ENCODE measurements around the gene JAG1. TPM values are rescaled to one million over a fixed set of nuclear protein-coding genes. Genes with fewer than 3 reads are reported as not detected.

The JAG1 gene
- total RNA-seq, 1 donor from 2014 or later: 278 TPM

- Histone ChIP-seq H3K4me3 (ENCODE audit: insufficient read depth, low read depth, low read length) (peak overlapping the region; percentile 37), H3K36me3 (ENCODE audit: insufficient read depth, low read length) (no peaks in the 10 kb centered on the region), H3K4me2 (ENCODE audit: low read length) (peak overlapping the region; percentile 72), H2AFZ (ENCODE audit: low read depth, low read length) (peak overlapping the region; percentile 6), H3K4me1 (ENCODE audit: insufficient read depth, low read length) (peaks cover 27% of the 10 kb centered on the region), H3K27me3 (ENCODE audit: insufficient read depth, low read length) (no peaks in the 10 kb centered on the region), H3K9me3 (ENCODE audit: insufficient read depth, low read depth, low read length) (no peaks in the 10 kb centered on the region), H3K27ac (ENCODE audit: low read depth, low read length) (peak overlapping the region; percentile 67), H3K9ac (ENCODE audit: low read length) (peak overlapping the region; percentile 63), H4K20me1 (ENCODE audit: insufficient read depth, low read length) (no peaks in the 10 kb centered on the region), H3K79me2 (ENCODE audit: insufficient read depth, low read length) (no peaks in the 10 kb centered on the region)
- H3K27me3 Mint-ChIP-seq (ENCODE audit: low read depth, unreplicated experiment): no peaks in the 10 kb centered on the region
- FAIRE-seq (peak; percentile 77), DNase-seq (ENCODE audit: low read depth) (peak; percentile 89)
- H3K4me1 Mint-ChIP-seq (ENCODE audit: low read depth, unreplicated experiment): peaks cover 41% of the 10 kb centered on the region
- no peak for TF ChIP-seq CTCF (IDR thresholded peaks at IDR 0.05; ENCODE audit: insufficient read depth, low read depth, low read length)
- no peak for TF ChIP-seq EZH2 (IDR thresholded peaks at IDR 0.05; ENCODE audit: insufficient read depth, low read length)
- H3K4me3 Mint-ChIP-seq (ENCODE audit: unreplicated experiment): no peak overlapping the region
- H3K36me3 Mint-ChIP-seq (ENCODE audit: low read depth, unreplicated experiment): no peaks in the 10 kb centered on the region
- H3K9me3 Mint-ChIP-seq (ENCODE audit: unreplicated experiment): no peaks in the 10 kb centered on the region
- peak overlapping the region; percentile 92 for H3K27ac Mint-ChIP-seq (ENCODE audit: unreplicated experiment)
Observed at GRCh38 chr20:10622657-10623418, 51.0 kb downstream of the JAG1 start.

GRCh38 chr20:10621149-10621548 lies 52.6 kb downstream of the JAG1 start:
- no peaks in the 10 kb centered on the region for H4K20me1 ChIP-seq (ENCODE audit: insufficient read depth, low read length)
- no peak overlapping the region for H3K9ac ChIP-seq (ENCODE audit: low read length)
- TF ChIP-seq CTCF (IDR thresholded peaks at IDR 0.05; ENCODE audit: insufficient read depth, low read depth, low read length) (no peak), EZH2 (IDR thresholded peaks at IDR 0.05; ENCODE audit: insufficient read depth, low read length) (no peak)
- FAIRE-seq: no peak
- no peak overlapping the region for H3K4me2 ChIP-seq (ENCODE audit: low read length)
- peaks cover 40% of the 10 kb centered on the region for H3K4me1 Mint-ChIP-seq (ENCODE audit: low read depth, unreplicated experiment)
- peaks cover 27% of the 10 kb centered on the region for H3K4me1 ChIP-seq (ENCODE audit: insufficient read depth, low read length)
- DNase-seq (ENCODE audit: low read depth): no peak
- H3K27me3 Mint-ChIP-seq (ENCODE audit: low read depth, unreplicated experiment): no peaks in the 10 kb centered on the region
- H3K9me3 Mint-ChIP-seq (ENCODE audit: unreplicated experiment): no peaks in the 10 kb centered on the region
- H3K27me3 ChIP-seq (ENCODE audit: insufficient read depth, low read length): no peaks in the 10 kb centered on the region
- no peak overlapping the region for H3K4me3 ChIP-seq (ENCODE audit: insufficient read depth, low read depth, low read length)
- H2AFZ ChIP-seq (ENCODE audit: low read depth, low read length): no peak overlapping the region
- no peak overlapping the region for H3K4me3 Mint-ChIP-seq (ENCODE audit: unreplicated experiment)
- no peaks in the 10 kb centered on the region for H3K79me2 ChIP-seq (ENCODE audit: insufficient read depth, low read length)
- no peak overlapping the region for H3K27ac ChIP-seq (ENCODE audit: low read depth, low read length)
- H3K36me3 Mint-ChIP-seq (ENCODE audit: low read depth, unreplicated experiment): no peaks in the 10 kb centered on the region
- no peaks in the 10 kb centered on the region for H3K9me3 ChIP-seq (ENCODE audit: insufficient read depth, low read depth, low read length)
- H3K27ac Mint-ChIP-seq (ENCODE audit: unreplicated experiment): peak overlapping the region; percentile 78
- H3K36me3 ChIP-seq (ENCODE audit: insufficient read depth, low read length): no peaks in the 10 kb centered on the region

GRCh38 chr20:10619427-10619826 lies 54.4 kb downstream of the JAG1 start:
- Histone ChIP-seq H3K4me1 (ENCODE audit: insufficient read depth, low read length) (peaks cover 27% of the 10 kb centered on the region), H3K27ac (ENCODE audit: low read depth, low read length) (peak overlapping the region; percentile 73), H3K9ac (ENCODE audit: low read length) (peak overlapping the region; percentile 61), H3K4me3 (ENCODE audit: insufficient read depth, low read depth, low read length) (no peak overlapping the region), H3K36me3 (ENCODE audit: insufficient read depth, low read length) (no peaks in the 10 kb centered on the region), H3K4me2 (ENCODE audit: low read length) (peak overlapping the region; percentile 30), H3K9me3 (ENCODE audit: insufficient read depth, low read depth, low read length) (no peaks in the 10 kb centered on the region), H3K79me2 (ENCODE audit: insufficient read depth, low read length) (no peaks in the 10 kb centered on the region), H2AFZ (ENCODE audit: low read depth, low read length) (peak overlapping the region; percentile 0), H3K27me3 (ENCODE audit: insufficient read depth, low read length) (no peaks in the 10 kb centered on the region), H4K20me1 (ENCODE audit: insufficient read depth, low read length) (no peaks in the 10 kb centered on the region)
- Mint-ChIP-seq H3K36me3 (ENCODE audit: low read depth, unreplicated experiment) (peaks cover 1% of the 10 kb centered on the region), H3K9me3 (ENCODE audit: unreplicated experiment) (no peaks in the 10 kb centered on the region), H3K27me3 (ENCODE audit: low read depth, unreplicated experiment) (no peaks in the 10 kb centered on the region), H3K27ac (ENCODE audit: unreplicated experiment) (peak overlapping the region; percentile 83), H3K4me1 (ENCODE audit: low read depth, unreplicated experiment) (peaks cover 35% of the 10 kb centered on the region), H3K4me3 (ENCODE audit: unreplicated experiment) (no peak overlapping the region)
- DNase-seq (ENCODE audit: low read depth) (peak; percentile 95), FAIRE-seq (peak; percentile 80)
- TF ChIP-seq EZH2 (IDR thresholded peaks at IDR 0.05; ENCODE audit: insufficient read depth, low read length) (no peak), CTCF (IDR thresholded peaks at IDR 0.05; ENCODE audit: insufficient read depth, low read depth, low read length) (no peak)

Measured in astrocyte (in vitro differentiated cells and primary cell).